A549 (cell line): ENCODE results near the gene PIP4K2A.

Source experiments
- CEBPB ChIP-seq, 2 experiments: fragments of >200 bp in 1 of 2; sonication (Bioruptor Twin) in 1 of 2; formaldehyde crosslinking in 1 of 2; IDR thresholded peaks; 2 replicates each; pipeline ENCODE4 v1.6.1; 2012 to 2016
- EHF ChIP-seq: fragments of 250-450 bp; sonication (Bioruptor Pico); IDR thresholded peaks from 2 replicates; pipeline ENCODE4 v1.5.0; 2020; ENCODE audit warnings: mild to moderate bottlenecking
- MAFK ChIP-seq: fragments of 450-650 bp; IDR thresholded peaks from 2 replicates; pipeline ENCODE4 v1.6.1; 2014; ENCODE audit not compliant: partially characterized antibody
- NFE2L2 ChIP-seq: fragments of 150-350 bp; conservative IDR thresholded peaks from 2 replicates; pipeline ENCODE4 v1.6.1; 2014; ENCODE audit warnings: low read length
- NR3C1 ChIP-seq: fragments of >200 bp; sonication (Bioruptor Twin); formaldehyde crosslinking; IDR thresholded peaks from 3 replicates; pipeline ENCODE4 v1.6.1; 2017
- PHF8 ChIP-seq: fragments of 200-600 bp; sonication (generic); IDR thresholded peaks from 2 replicates; pipeline ENCODE4 v1.6.1; 2016; ENCODE audit warnings: low read depth, mild to moderate bottlenecking, antibody characterized with exemption, moderate library complexity, borderline replicate concordance
- POLR2A ChIP-seq: IDR thresholded peaks from 2 replicates; pipeline ENCODE4 v1.6.1; 2012; ENCODE audit warnings: mild to moderate bottlenecking, low read length
- POLR2AphosphoS2 ChIP-seq: conservative IDR thresholded peaks from 2 replicates; pipeline ENCODE4 v1.6.1; 2012; ENCODE audit warnings: low read length, improper control_type of control experiment, inconsistent platforms
- RFX5 ChIP-seq: fragments of 450-650 bp; IDR thresholded peaks from 2 replicates; pipeline ENCODE4 v1.7.1; 2014; ENCODE audit warnings: antibody characterized with exemption, mild to moderate bottlenecking, moderate library complexity
- SMC3 ChIP-seq: fragments of >200 bp; sonication (Bioruptor Twin); formaldehyde crosslinking; IDR thresholded peaks from 3 replicates; pipeline ENCODE4 v1.6.1; 2018; ENCODE audit warnings: inconsistent platforms
- TP53 ChIP-seq: fragments of 250-450 bp; sonication (Bioruptor Pico); IDR thresholded peaks from 2 replicates; pipeline ENCODE4 v1.5.0; 2021; ENCODE audit warnings: mild to moderate bottlenecking, moderate library complexity
- TF ChIP-seq, protein P1 (sequence below): fragments of >200 bp; sonication (Bioruptor Twin); formaldehyde crosslinking; IDR thresholded peaks from 3 replicates; pipeline ENCODE4 v1.5.1; 2016
- TF ChIP-seq, protein P2 (sequence below): IDR thresholded peaks from 2 replicates; pipeline ENCODE4 v1.6.1; 2012

DNA sequence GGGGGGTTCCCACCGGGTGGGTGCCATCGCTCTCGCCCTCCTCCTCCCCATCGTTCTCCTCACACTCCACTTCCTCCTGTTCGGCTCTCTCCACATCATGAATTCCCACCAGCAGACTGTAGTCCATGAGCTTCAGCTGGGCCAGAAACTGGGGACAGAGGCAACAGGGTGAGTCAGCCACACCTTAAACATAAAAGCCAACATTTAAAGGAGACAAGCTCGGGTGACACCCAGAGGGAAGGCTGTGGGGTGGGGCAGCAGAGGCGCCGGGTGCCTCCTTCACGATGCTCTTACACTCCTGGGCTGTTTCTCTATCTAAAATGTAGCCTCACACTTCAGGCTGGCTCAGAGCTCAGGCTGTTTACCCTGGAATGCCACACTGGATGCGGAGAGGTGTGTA, 172.5 kb downstream of the PIP4K2A start:
- TF ChIP-seq, protein P1, sequence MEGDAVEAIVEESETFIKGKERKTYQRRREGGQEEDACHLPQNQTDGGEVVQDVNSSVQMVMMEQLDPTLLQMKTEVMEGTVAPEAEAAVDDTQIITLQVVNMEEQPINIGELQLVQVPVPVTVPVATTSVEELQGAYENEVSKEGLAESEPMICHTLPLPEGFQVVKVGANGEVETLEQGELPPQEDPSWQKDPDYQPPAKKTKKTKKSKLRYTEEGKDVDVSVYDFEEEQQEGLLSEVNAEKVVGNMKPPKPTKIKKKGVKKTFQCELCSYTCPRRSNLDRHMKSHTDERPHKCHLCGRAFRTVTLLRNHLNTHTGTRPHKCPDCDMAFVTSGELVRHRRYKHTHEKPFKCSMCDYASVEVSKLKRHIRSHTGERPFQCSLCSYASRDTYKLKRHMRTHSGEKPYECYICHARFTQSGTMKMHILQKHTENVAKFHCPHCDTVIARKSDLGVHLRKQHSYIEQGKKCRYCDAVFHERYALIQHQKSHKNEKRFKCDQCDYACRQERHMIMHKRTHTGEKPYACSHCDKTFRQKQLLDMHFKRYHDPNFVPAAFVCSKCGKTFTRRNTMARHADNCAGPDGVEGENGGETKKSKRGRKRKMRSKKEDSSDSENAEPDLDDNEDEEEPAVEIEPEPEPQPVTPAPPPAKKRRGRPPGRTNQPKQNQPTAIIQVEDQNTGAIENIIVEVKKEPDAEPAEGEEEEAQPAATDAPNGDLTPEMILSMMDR: no peak
- TF ChIP-seq RFX5: no peak
- TF ChIP-seq POLR2A: no peak
- TF ChIP-seq CEBPB (IDR thresholded peaks at IDR 0.05): no peak
- TF ChIP-seq PHF8: no peak
- no peak for TF ChIP-seq TP53 (CRISPR knock-in tag)
- TF ChIP-seq, protein P2, sequence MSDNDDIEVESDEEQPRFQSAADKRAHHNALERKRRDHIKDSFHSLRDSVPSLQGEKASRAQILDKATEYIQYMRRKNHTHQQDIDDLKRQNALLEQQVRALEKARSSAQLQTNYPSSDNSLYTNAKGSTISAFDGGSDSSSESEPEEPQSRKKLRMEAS: no peak
- TF ChIP-seq EHF: no peak
- TF ChIP-seq SMC3: no peak
- no peak for TF ChIP-seq NR3C1
- no peak for TF ChIP-seq NFE2L2
- TF ChIP-seq POLR2AphosphoS2: no peak
- TF ChIP-seq MAFK: no peak
